LNCaP clone FGC (cell line): Measurements from ENCODE around the gene DTD2.

ENCODE experiments used
- DNase-seq: peaks from one replicate; pipeline ENCODE4 v3.0.0-alpha.2; 2011; ENCODE audit warnings: low read depth
- H3K4me3 ChIP-seq: 2 replicates; pipeline ENCODE4 v1.5.1; 2011; ENCODE audit warnings: mild to moderate bottlenecking, low read depth, low read length, control low read depth
- TF ChIP-seq, protein P1 (sequence below): IDR thresholded peaks from 2 replicates; pipeline ENCODE4 v1.5.1; 2012; ENCODE audit warnings: mild to moderate bottlenecking; ENCODE audit not compliant: control insufficient read depth, insufficient read depth; ENCODE audit errors: extremely low read depth

DTD2 gene

DNA sequence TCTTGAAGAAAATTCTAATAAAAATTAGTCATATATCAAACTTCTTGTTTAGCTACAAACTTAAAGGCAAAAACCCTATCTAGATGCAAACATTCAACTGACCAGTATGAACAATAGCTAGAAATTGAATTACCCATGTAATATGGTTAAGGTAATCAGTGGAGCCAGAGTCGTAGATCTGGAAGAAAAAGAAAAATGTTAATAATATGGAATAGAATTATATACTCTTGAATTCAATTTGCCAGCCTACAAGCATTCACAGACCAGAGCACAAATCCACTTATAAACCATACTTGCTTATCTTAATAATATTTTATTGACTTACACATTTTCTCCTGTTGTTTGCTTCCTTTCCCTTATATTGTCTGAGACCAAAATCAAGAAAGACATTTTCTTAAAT lies 29.3 kb downstream of the DTD2 start:
- TF ChIP-seq, protein P1, sequence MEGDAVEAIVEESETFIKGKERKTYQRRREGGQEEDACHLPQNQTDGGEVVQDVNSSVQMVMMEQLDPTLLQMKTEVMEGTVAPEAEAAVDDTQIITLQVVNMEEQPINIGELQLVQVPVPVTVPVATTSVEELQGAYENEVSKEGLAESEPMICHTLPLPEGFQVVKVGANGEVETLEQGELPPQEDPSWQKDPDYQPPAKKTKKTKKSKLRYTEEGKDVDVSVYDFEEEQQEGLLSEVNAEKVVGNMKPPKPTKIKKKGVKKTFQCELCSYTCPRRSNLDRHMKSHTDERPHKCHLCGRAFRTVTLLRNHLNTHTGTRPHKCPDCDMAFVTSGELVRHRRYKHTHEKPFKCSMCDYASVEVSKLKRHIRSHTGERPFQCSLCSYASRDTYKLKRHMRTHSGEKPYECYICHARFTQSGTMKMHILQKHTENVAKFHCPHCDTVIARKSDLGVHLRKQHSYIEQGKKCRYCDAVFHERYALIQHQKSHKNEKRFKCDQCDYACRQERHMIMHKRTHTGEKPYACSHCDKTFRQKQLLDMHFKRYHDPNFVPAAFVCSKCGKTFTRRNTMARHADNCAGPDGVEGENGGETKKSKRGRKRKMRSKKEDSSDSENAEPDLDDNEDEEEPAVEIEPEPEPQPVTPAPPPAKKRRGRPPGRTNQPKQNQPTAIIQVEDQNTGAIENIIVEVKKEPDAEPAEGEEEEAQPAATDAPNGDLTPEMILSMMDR: no peak

GRCh38 chr14:31426663-31427062 lies 30.6 kb downstream of the DTD2 start:
- no peak for DNase-seq
- TF ChIP-seq, protein P1: no peak
- H3K4me3 ChIP-seq: no peak overlapping the region

More for the DNA sequence above, 29.3 kb downstream of the DTD2 start:
- no peak overlapping the region for H3K4me3 ChIP-seq
- DNase-seq: no peak

- no peak overlapping the region for H3K4me3 ChIP-seq
- TF ChIP-seq, protein P1: no peak
- no peak for DNase-seq
Observed at GRCh38 chr14:31425905-31426304, 31.4 kb downstream of the DTD2 start.

GRCh38 chr14:31421200-31421599 lies 36.1 kb downstream of the DTD2 start:
- TF ChIP-seq, protein P1: no peak
- peak overlapping the region; percentile 99 for H3K4me3 ChIP-seq

DNA sequence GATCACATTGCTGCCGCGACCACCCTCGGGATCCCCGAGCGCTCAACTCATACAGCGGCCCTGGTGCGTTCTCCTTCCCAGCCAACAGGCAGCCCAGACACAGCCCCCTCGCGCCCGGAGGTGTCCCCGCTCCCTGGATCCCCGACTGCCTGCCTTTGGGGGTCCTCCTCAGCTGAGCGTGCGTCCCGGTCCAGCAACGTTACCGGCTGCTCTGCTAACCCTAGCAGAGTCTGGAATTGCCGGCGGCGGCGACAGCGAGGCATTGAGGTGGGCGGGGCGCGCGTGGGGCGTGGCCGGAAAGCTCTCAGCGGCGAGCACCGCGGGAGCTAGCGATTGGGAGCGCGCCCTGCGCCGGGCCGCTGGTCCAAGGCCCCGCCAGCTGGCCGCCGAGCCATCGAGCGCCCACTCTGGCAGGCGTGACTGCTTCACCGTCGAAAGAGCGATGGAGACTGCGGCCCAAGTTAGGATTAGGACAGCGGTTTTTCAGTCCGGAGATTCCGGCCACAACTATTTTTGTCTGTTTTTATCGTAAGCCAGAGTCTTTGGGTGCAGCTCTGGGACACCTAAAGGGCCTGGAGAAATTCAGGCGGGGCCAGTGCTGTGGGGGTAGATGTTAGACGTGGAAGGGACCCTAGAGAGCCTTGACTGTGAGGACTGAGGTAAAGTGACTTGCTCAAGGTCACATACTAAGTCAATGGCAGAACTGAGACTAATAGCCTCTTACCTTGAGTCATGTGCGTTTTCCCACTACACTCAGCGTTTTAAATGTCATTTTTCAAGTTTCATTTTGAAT lies 36.8 kb downstream of the DTD2 start, which contains the start of gene HEATR5A:
Gene HEATR5A, minus strand, starts transcription at position 232 of the 793 bp plus-strand sequence. CDS start 17,575 bp downstream, outside the sequence.
- H3K4me3 ChIP-seq: peak within 1 kb of the TSS; percentile 99
- TF ChIP-seq, protein P1: peak; percentile 45
- peak; percentile 81 for DNase-seq

More at GRCh38 chr14:31421200-31421599, 36.1 kb downstream of the DTD2 start:
- DNase-seq: no peak

- TF ChIP-seq, protein P1: no peak
- peak overlapping the region; percentile 99 for H3K4me3 ChIP-seq
- peak; percentile 64 for DNase-seq
Observed at GRCh38 chr14:31419967-31420318, 37.4 kb downstream of the DTD2 start.
